T1000 (cell line): Measurements from ENCODE around the gene KCNH5.

Experiments
- DNase-seq: peaks from one replicate; lab custom pipeline; 2025; ENCODE audit warnings: mixed read lengths; lab: John Stamatoyannopoulos, UW

KCNH5 gene

DNA sequence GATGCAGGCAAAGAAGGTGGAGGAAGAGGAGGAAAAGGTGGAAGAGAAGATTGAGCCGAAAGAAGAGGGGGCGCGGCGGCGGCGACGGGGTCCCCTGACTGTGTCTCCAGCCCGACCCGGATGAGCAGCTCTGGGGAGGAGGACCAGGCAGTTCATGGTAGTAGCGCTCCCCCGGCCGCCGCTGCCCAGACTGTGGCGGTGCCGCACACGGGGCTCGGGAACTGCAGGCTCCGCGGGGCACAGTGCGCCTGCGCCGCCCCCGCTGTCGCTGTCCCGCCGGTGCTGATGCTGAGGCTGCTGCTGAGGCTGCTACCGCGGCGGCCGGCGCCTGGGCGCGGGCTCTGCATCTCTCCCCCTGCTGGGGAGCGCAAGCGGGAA is at the start of gene KCNH5:
TSS of gene KCNH5 (minus strand) at position 225 of the 378 bp plus-strand sequence. CDS start 272 bp downstream, outside the sequence.
- DNase-seq, result peak; percentile 73

DNA sequence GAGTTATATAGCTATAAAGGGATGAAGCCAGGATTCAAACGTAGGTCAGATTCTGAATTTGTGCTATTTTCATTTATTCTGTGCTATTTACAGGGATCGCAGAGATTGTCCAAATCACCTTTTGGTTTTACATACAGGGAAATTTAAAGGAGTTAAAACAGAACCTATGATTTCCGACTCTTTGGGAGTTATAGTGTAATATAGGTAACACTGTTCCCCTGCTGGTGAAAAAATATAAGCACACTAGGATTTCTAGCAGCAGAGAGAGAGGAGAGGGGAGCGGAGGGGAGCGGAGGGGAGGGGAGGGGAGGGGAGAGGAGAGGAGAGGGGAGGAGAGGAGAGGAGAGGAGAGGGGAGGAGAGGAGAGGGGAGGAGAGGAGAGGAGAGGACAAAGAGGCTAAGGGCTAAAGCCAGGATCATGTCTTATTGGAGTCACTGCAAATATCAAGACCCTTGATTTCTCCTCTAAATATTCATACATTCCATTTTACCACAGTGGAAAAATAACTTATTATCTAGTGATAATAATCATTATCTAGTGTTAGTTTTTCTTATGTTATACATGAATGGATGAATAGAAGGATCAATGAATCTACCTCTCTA is 46.2 kb upstream of the KCNH5 start:
- DNase-seq, result no peak

GRCh38 chr14:63088865-63089264 is 43.6 kb upstream of the KCNH5 start:
- DNase-seq, result no peak

DNA sequence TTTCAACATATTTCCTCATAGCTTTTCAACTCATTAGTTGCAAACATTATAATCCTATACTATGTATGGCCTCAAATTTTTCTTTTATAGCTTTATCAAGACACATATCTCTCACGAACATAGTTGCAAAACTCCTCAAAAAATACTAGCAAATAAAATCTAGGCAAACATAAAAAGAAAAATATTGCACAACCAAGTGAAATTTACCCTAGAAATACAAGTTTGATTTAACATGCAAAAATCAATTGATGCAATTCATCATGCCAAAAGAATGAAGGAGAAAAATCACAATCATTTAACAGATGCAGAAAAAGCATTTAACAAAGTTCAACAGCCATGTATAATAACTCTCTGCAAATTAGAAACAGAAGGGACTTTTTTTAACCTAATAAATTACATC is 33.3 kb upstream of the KCNH5 start:
- DNase-seq, result no peak

DNA sequence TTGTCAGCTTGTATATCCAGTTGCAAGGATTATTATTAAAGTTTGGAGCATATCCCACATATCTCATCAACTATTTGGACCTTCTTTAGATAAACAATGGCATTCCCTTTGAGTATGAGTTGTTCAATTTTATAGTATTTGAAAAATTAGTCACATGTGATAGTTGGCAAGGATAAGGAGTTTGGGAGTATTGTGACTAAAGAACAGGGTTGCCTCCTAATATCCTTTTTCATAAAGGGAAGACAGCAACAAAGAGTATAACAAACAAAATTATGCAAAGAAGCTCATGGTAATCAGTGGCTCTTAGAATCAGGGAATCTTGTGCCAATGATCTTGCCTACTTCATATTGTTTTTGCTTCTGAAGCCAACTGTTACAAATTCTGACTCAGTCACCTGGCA is 31.2 kb upstream of the KCNH5 start:
- no peak for DNase-seq

DNA sequence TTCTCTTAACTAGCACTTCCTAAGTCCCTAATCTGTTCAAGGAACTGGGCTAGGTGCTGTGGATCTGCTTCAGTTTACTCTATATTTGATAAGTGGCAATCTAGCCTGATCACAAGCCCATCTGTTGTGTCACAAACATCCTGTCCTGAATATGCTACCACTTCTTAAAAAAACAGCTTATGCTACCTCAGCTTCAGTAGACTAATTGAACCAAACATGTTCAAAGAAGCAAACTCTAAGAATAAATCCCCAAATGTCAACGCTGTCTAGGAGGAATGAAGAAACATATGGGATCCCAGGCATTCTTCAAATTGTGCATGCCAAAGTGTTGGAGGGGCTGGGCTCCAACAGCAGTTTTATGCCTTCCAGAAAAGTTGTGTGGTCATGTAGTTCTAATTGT is 10.4 kb upstream of the KCNH5 start:
- no peak for DNase-seq

DNA sequence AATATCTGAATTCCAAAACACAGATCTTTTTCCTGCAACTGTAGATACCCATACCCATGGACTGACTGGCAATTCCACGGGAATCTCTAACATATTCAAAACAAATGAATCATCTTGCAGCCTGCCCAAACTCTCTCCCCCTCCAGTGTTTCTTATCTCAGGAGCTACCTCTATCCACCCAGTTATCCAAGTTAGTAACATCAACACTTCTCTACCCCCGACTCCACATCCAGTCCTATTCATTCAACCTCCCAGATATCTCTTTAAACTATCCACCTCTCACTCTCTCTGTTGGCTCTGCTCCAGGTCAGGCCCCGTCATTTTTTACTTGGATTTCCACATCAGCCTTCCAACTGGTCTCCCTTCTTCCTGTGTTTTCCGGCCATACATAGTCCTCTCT is 6.7 kb upstream of the KCNH5 start:
- DNase-seq, result no peak

DNA sequence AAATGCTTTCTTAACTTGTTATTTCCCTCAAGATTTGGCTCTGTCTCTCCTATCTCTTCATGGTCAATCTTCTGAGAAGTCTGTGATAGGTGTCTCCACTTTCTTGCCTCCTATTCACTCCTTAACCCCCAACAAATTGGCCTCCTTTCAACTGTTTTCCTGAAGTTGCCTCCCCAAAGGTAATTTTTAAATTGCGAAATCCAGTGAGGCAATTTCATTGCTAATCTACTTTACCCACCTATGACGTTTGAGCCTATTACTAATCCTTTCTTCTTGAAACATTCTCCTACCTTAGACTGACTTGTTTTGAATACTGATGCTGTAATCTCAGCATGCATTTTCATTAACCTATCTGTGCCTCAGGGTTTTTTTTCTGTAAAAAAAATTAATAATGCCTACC is 6.0 kb upstream of the KCNH5 start:
- DNase-seq, result no peak

DNA sequence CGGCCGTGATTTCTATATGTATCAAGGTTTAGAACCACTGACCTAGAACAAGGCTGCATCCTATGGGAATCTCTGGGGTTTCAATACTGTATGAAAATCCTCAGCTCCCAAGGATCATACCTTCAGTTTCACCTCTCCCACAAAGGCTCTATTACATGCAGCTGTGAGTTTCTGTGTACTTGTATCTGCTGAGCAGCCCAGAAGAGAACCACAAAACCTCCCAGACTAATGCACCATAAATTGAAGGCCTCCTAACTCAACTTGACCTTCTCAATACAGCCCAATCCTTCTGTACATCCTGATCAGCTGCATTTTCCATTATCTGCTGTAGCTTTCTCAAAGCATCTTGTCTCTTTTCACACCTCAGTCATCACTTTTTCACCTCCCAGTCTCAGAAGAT is 5.4 kb upstream of the KCNH5 start:
- no peak for DNase-seq

DNA sequence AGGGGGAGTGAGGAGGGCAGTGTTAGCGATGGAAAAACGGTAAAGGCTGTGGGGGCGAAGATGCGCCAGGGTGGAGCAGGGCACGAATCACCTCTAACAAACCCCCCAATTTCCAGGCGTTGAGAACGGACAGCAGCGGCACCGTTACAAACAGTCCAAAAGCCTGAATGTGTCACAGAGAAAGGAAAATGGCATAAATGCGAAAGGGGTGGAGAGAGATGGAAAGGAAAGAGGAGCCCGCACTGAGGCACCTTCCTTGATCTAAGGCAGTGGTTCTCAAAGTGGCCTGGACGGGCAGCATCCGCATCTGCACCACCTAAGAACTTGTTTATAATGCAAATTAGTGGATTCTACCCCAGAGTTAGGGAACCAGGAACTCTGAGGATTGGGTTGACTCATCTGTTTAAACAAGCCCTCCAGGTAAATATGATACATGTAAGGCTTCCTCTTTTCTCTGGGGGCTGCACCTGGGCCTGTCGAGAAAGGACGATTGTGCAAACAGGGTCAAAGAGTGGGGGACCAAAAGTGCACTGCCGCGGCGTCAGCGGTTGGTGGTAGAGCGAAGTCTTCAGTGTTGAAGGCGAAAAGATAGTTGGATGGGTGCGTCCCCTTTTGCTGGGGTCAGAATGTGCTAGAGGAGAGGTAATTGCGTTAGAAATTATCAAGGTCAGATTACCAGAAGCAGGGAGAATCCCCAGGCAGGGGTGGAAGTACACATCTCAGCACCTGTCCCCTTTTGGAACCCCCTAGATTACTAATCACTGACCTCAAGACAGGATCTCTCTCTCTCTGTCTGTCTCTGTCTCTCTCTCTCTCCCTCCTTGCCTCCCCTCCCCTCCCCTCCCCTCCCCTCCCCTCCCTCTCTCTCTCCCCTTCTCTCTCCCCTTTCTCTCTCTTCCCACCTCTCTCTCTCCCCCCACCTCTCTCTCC is 1.3 kb upstream of the KCNH5 start:
- no peak for DNase-seq

GRCh38 chr14:63045612-63046320 is 508 bp upstream of the KCNH5 start:
- peak; percentile 73 for DNase-seq

- DNase-seq, result no peak
Observed at GRCh38 chr14:63039866-63040265, 5.4 kb downstream of the KCNH5 start.

DNA sequence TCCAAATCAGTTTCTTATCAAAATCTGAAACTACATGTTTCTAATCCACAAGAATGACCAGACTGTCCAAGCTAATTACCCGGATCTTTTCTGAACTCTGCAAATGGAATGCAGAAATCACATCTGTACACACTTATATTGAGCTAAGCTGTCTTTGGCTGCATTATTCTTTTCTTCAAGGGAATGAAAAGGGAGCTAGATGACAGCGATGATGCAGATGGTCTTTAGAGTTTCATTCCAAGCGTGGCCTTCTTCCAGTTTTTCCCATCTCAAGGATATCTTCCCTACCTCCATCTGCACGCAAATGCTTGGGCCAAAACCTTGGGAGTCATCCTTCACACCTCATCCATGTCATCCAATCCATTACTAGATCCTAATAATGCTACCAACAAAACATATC is 12.6 kb downstream of the KCNH5 start:
- no peak for DNase-seq

DNA sequence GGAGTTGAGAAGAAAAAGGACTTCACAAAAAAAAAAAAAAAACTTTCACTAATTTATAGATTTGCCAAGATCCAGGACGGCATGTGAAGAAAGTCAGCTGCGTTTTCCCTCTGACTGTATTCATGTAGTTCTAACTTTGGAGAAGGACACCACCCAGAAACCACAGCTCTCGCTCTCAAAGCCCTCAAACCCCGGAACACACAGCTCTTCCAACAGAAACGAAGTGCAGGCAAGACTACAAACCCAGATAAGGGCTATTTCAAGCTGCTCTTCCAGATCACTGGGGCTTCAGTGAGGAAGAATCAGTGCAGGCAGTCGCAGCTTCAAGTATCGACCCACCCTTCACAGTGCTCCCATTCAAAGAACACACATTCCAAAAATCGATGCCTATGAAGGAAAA is 13.2 kb downstream of the KCNH5 start:
- no peak for DNase-seq

DNA sequence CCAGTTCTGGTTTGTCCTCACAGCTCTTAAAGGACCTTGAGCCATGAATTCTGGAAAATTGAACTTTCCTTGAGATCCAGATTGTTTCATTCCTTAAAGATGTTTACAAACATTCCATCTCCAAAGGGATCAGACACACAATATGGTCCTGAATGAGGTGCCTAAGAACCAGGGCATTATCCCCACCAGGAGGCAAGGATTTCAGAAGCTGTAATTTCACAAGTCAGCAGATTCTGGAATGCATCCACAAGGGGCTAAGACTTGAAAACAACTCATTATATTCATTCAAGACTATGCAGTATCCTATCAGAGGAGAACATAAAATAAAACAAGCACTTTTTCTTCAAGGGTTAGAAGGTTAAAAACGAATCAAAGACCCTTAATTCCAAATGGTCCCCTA is 15.1 kb downstream of the KCNH5 start:
- DNase-seq, result no peak

GRCh38 chr14:63027719-63028118 is 17.5 kb downstream of the KCNH5 start:
- DNase-seq, result no peak

DNA sequence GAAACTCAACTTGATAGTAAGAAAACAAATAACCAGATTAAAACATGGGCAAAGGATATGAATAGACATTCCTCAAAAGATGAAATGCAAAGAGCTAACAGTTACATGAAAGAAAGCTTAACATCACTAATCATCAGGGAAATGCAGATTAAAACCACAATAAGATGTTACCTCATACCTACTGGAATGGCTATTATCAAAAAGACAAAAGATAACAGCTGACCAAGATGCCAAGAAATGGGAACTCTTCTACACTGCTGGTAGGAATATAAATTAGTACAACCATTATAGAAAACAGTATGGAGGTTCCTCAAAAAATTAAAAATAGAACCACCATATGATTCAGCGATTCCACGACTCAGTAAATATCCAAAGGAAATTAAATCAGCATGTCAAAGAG is 18.8 kb downstream of the KCNH5 start:
- DNase-seq, result no peak

GRCh38 chr14:63014621-63015020 is 30.6 kb downstream of the KCNH5 start:
- no peak for DNase-seq

DNA sequence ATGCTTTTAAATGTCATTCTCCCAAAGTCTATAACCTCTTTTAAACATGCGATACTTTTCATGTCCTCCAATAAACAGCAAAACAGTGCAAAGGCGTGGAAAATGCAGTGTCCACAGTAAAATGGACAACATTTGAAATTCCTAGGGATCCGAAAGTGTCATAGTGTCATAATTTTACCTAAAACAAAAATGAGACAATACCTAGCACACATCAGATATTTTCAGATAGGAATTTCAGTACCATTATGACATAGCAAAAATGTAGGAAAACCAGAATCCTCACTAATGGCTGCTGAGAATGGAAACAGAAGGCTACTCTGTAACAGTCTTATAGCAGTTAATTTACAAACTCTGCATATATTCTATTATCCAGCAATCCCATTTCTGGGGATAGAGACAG is 33.1 kb downstream of the KCNH5 start:
- no peak for DNase-seq

DNA sequence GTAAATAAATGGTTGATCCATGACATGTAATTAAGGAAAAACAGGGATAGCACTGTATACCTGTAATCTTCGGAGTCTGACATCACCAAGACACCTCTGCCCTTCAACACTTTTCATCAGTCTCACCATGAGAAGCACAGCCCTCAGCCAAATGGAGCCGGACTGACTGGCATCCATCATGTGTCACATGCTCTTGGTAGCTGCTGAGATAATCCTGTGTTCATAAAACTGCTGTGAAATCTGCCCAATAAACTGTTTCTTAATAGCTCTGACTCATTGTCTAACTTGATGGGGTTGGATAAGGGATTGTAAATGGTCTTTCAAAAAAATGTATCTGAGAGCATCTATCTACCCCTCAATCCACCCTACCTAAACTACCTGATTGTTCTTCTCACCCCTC is 33.6 kb downstream of the KCNH5 start:
- no peak for DNase-seq

DNA sequence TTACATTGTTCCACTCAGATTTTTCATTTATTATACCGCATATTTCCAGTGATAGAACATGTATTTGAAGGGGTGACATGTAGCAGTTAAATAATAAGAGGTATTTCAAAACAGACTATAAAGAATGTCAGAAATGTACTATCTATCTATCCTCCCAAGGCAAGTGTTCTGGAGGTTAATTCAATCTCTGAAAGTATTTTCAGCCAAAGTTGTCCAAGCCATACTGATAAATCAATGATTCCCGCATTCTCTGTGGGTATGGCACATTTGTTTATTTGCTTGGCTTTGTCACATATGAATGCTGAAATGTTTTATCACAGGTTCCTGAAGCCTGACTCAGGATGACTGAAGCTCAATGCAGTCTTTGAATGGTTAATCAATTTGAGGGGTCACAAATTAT is 35.8 kb downstream of the KCNH5 start:
- DNase-seq, result no peak

- DNase-seq, result no peak
Observed at GRCh38 chr14:63006531-63006930, 38.7 kb downstream of the KCNH5 start.

- no peak for DNase-seq
Observed at GRCh38 chr14:62994096-62994495, 51.2 kb downstream of the KCNH5 start.
